OCI-LY3 (cell line): ENCODE results near the gene FOXS1.

ENCODE experiments used
- H2AFZ ChIP-seq: fragments of 200-600, 300-600 bp; shearing (Covaris generic); 2 replicates; pipeline ENCODE4 v1.6.0; 2014; ENCODE audit warnings: antibody characterized with exemption, low read depth, low read length
- H3K27ac ChIP-seq: fragments of 200-600, 300-600 bp; sonication (generic); 2 replicates; pipeline ENCODE4 v1.5.1; 2014; ENCODE audit warnings: mild to moderate bottlenecking, low read length, moderate library complexity, mixed read lengths
- H3K27me3 ChIP-seq: fragments of 200-600, 300-600 bp; sonication (generic); 2 replicates; pipeline ENCODE4 v1.6.1; 2014; ENCODE audit warnings: low read depth, low read length, mixed read lengths
- H3K36me3 ChIP-seq: fragments of 200-600, 300-600 bp; sonication (generic); replicated peaks from 2 replicates; pipeline ENCODE3; 2014; ENCODE audit warnings: low read depth, low read length, mixed read lengths
- H3K4me1 ChIP-seq: fragments of 300-600, 200-600 bp; sonication (generic); 2 replicates; pipeline ENCODE4 v1.6.1; 2014; ENCODE audit warnings: low read length, mixed read lengths
- H3K4me2 ChIP-seq: fragments of 200-600, 300-600 bp; sonication (generic); 2 replicates; pipeline ENCODE4 v1.6.1; 2014; ENCODE audit warnings: low read length, mixed read lengths
- H3K4me3 ChIP-seq: fragments of 300-600, 200-600 bp; sonication (generic); 2 replicates; pipeline ENCODE4 v1.5.1; 2014; ENCODE audit warnings: antibody characterized with exemption, mild to moderate bottlenecking, low read length, moderate library complexity
- H3K79me2 ChIP-seq: fragments of 300-600, 200-600 bp; shearing (Covaris generic); 2 replicates; pipeline ENCODE4 v1.6.1; 2014; ENCODE audit warnings: mild to moderate bottlenecking, low read length, mixed read lengths
- H3K9ac ChIP-seq: fragments of 300-600, 200-600 bp; shearing (Covaris generic); 2 replicates; pipeline ENCODE4 v1.6.0; 2014; ENCODE audit warnings: mild to moderate bottlenecking, low read length, moderate library complexity
- H3K9me3 ChIP-seq: fragments of 200-600, 300-600 bp; shearing (Covaris generic); 2 replicates; pipeline ENCODE4 v1.6.1; 2014; ENCODE audit warnings: low read length, mixed read lengths; ENCODE audit not compliant: insufficient read depth
- H4K20me1 ChIP-seq: fragments of 200-600, 300-600 bp; sonication (generic); 2 replicates; pipeline ENCODE4 v1.6.1; 2016; ENCODE audit warnings: low read length, mixed read lengths; ENCODE audit not compliant: insufficient read depth
- EZH2phosphoT487 ChIP-seq: fragments of 200-600 bp; shearing (Covaris generic); IDR thresholded peaks from 2 replicates; pipeline ENCODE4 v1.6.1; 2018; ENCODE audit warnings: antibody characterized with exemption, mixed run types, low read depth
- TF ChIP-seq, protein P1 (sequence below): fragments of 200-600, 300-600 bp; sonication (generic); IDR thresholded peaks from 2 replicates; pipeline ENCODE4 v1.5.1; 2014; ENCODE audit warnings: antibody characterized with exemption, low read length, low read depth

FOXS1 gene

DNA sequence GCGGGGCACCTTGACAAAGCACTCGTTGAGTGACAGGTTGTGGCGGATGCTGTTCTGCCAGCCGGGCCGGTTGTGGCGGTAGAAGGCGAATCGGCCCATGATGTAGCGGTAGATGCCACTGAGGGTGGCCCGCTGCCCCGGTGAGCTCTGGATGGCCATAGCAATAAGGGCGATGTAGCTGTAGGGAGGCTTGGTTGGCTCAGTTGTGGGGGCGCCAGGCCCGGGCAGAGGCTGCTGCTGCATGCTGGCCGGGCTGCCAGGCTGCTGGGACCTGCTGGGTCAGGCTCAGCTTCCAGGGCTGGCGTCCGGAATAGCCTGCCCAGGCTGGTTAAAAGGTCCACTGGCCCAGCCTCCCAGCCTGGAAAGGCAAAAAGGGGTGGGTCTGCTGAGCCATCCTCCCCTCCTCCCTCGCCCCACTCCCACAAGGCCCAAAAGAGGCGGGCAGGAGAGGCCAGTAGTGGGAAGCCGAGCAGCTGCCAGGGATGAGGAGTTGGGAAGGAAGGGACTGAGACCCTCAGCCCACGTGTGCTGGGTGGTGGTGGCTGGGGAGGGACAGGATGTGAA lies at the start of gene FOXS1:
TSS of gene FOXS1 (minus strand) at position 305 of the 564 bp plus-strand sequence. CDS start at position 243, 62 bp downstream.
- Histone ChIP-seq H3K27ac (no peak within 1 kb of the TSS), H3K27me3 (peaks cover 3% of the 10 kb centered on the region; the same call in 1 of the 2 replicates), H2AFZ (no peak within 1 kb of the TSS), H3K36me3 (no peaks in the 10 kb centered on the region), H3K4me2 (no peak within 1 kb of the TSS), H3K79me2 (no peaks in the 10 kb centered on the region), H4K20me1 (no peaks in the 10 kb centered on the region), H3K9ac (no peak within 1 kb of the TSS), H3K9me3 (no peaks in the 10 kb centered on the region), H3K4me3 (no peak within 1 kb of the TSS), H3K4me1 (peaks cover 11% of the 10 kb centered on the region)
- no peak for TF ChIP-seq EZH2phosphoT487
- TF ChIP-seq, protein P1, sequence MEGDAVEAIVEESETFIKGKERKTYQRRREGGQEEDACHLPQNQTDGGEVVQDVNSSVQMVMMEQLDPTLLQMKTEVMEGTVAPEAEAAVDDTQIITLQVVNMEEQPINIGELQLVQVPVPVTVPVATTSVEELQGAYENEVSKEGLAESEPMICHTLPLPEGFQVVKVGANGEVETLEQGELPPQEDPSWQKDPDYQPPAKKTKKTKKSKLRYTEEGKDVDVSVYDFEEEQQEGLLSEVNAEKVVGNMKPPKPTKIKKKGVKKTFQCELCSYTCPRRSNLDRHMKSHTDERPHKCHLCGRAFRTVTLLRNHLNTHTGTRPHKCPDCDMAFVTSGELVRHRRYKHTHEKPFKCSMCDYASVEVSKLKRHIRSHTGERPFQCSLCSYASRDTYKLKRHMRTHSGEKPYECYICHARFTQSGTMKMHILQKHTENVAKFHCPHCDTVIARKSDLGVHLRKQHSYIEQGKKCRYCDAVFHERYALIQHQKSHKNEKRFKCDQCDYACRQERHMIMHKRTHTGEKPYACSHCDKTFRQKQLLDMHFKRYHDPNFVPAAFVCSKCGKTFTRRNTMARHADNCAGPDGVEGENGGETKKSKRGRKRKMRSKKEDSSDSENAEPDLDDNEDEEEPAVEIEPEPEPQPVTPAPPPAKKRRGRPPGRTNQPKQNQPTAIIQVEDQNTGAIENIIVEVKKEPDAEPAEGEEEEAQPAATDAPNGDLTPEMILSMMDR: no peak

DNA sequence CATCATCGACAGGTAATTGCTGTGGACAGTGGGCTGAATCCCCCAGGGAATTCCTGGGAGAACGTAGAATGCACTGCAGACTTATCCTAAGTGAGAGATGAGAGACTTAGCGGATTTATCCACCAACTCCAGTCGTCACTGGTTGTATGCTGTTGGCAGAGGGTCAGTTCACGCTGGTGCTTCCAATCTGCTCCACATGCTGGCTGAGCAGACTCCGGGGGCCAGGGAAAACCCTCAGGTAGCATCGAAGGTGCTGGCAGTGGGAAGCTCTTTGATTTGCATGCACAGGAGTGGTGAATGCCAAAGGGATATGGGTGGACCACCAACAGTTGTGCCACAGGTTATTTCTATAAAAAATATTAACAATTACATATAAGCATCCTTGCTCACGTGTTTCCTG lies 45.2 kb upstream of the FOXS1 start:
- Histone ChIP-seq H3K9me3 (no peaks in the 10 kb centered on the region), H2AFZ (no peak overlapping the region), H4K20me1 (no peaks in the 10 kb centered on the region), H3K27me3 (no peaks in the 10 kb centered on the region), H3K27ac (no peak overlapping the region), H3K4me1 (peaks cover 10% of the 10 kb centered on the region), H3K36me3 (no peaks in the 10 kb centered on the region), H3K4me2 (no peak overlapping the region), H3K9ac (no peak overlapping the region), H3K79me2 (no peaks in the 10 kb centered on the region), H3K4me3 (no peak overlapping the region)
- TF ChIP-seq EZH2phosphoT487: no peak
- TF ChIP-seq, protein P1: no peak

DNA sequence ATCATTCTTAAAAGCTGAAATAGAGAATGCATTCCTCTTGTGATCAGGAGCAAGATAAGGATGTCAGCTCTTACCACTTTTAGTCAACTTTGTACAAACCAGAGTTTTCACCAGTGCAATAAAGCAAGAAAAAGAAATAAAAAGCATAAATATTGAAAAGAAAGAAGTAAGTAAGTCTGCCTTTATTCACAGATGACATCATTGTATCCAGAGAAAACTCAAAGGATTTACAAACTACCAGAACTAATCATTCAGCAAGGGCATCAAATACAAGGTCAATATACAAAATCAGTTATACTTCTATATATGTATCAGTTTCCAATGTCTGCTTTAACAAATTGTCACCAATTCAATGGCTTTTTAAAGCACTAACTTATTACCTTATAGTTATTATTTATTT lies 38.4 kb upstream of the FOXS1 start:
- Histone ChIP-seq H3K9ac (no peak overlapping the region), H3K27me3 (no peaks in the 10 kb centered on the region), H3K9me3 (no peaks in the 10 kb centered on the region), H3K4me2 (no peak overlapping the region), H3K4me3 (no peak overlapping the region), H4K20me1 (no peaks in the 10 kb centered on the region), H3K27ac (no peak overlapping the region), H3K4me1 (peaks cover 7% of the 10 kb centered on the region; the same call in 1 of the 2 replicates), H2AFZ (no peak overlapping the region), H3K79me2 (no peaks in the 10 kb centered on the region), H3K36me3 (no peaks in the 10 kb centered on the region)
- TF ChIP-seq, protein P1: no peak
- no peak for TF ChIP-seq EZH2phosphoT487

DNA sequence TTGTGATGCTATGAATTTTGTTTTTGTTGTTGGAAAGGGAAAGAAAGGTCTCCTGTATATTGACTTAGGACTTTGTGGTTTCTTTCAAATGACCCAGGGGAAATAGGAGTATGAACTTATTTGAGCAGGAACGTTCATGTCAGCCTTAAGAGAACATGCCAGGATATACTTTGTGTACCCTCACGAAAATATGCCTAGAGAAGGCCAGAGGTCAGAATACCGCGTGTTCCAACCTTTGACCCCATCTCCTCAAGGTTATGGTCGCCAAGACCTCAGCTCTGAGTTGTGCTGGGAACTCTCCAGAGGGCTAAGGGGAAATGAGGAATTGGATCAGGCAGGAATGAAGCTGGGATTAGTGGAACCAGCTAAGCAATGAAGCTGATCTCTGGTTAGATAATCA lies 36.5 kb upstream of the FOXS1 start:
- no peak overlapping the region for H3K27ac ChIP-seq
- no peaks in the 10 kb centered on the region for H3K36me3 ChIP-seq
- no peaks in the 10 kb centered on the region for H3K9me3 ChIP-seq
- H3K27me3 ChIP-seq: no peaks in the 10 kb centered on the region
- no peak overlapping the region for H3K4me3 ChIP-seq
- H4K20me1 ChIP-seq: no peaks in the 10 kb centered on the region
- H3K9ac ChIP-seq: no peak overlapping the region
- H3K4me1 ChIP-seq: peaks cover 7% of the 10 kb centered on the region; the same call in 1 of the 2 replicates
- no peak overlapping the region for H2AFZ ChIP-seq
- TF ChIP-seq, protein P1: no peak
- TF ChIP-seq EZH2phosphoT487: no peak
- H3K4me2 ChIP-seq: no peak overlapping the region
- no peaks in the 10 kb centered on the region for H3K79me2 ChIP-seq
